NCI-H1105 (cell line): ENCODE measurements around the gene ADGRL1.
A peak's percentile ranks its signal among the peaks of the same experiment; 100 is the strongest.
"Not testable (repeated sequence)": the region's sequence is repeated elsewhere in the genome, so short reads cannot be mapped to it uniquely, and the experiment has no call there.

ENCODE experiments used
- DNase-seq: peaks from one replicate; lab custom pipeline; 2025; lab: John Stamatoyannopoulos, UW

The ADGRL1 gene

DNA sequence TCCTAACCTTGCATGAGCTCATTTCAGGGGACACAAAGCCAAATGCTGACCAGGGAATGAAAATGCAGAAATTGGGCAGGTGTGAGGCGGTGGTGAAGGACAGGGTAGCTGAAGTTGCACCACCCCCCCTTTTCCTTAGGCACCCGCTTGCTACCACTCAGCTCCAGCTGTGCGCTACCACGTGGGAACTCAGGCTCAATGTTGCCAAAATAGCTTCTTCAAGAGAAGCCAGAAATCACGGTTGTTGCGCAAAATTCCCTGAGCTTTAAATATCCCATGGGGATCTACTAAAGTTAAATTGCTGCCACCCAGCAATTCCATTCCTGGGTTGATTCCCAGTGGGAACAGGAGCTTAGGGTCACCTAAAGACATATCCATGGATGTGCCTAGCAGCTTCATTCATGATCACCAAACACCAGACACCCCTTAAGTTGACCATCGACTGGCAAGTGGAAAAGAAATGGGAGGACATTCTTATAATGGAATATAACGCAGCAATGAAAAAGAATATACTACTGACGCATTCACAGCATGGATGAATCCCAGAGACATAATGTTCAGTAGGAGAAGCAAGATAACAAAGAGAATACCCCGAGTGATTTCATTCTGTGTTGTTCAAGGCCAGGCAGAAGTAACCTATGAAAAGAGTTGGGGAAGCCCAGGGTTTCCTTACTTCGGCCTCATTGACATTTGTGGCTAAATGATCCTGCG lies 12.8 kb upstream of the ADGRL1 start:
- no peak for DNase-seq

DNA sequence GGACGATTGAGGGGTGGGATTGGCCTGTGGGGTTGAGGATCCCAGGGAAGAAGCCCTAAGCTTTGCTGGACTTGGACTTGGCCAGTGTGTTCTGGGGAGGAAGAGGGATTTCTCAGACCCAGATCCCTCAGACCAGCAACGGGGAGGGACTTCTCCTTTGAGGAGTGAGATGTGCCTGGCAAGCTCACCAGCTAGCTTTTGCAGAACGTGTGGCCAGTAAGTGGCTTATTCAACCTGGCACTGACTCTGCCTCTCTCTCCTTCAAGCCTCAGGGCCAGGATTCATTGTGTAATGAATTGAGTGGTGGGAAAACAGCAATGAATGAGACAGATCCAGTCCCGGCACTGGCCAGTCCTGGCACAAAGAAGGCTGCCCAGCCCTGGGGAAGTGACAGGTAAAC lies 11.9 kb upstream of the ADGRL1 start:
- not testable (repeated sequence) for DNase-seq

DNA sequence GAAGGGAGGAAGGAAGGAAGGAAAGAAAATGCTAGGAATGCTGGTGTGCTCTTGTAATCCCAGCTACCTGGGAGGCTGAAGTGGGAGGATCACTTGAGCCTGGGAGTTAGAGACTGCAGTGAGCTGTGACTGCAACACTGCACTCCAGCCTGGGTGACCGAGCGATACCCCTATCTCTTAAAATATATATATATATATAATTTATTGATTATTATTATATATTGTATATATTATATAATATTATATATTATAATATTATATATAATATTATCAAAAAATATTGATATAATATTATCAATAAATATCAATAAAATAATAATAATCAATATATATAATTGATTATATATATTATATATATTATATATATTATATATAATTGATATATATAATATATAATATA lies 8.6 kb upstream of the ADGRL1 start:
- DNase-seq, result no peak

DNA sequence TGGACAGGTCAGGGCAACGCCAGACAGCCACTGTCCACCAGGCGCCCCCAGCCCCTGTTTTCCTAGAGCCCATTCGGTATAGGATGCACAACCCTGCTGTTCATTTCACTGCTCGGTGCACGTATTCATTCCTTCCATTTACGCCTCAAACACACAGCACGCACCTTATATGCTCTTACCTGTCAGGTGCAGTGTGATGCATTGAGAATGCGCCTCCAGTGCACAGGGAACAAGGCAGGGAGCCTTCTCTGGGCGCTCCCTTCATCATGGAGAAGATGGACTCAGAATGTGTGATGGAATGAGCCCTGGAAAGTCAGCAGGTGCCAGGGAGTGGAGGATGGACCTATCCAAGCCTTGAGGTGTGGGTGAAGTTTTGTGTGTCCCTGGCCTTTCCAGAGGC lies 4.2 kb upstream of the ADGRL1 start:
- not testable (repeated sequence) for DNase-seq

DNA sequence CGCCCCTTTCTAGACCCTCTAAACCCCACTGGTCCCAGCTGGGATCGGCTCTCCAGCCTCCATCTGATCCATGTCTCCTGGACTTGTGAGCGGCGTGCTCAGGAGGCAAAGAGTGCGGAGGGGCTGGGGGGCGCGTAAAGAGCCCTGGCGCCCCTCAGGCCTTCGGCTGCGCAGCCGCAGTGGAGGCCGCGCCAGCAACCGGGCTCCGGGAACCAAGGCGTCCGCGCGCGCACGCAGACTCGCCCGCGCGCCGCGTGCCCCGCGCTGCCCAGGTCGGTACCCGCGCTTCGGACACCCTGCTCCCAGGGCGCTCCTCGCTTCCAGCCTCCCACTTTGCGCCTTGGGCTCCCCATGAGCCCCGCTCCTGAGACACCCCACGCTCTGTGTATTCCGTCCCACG lies 3.4 kb upstream of the ADGRL1 start:
- DNase-seq, result peak; percentile 37

DNA sequence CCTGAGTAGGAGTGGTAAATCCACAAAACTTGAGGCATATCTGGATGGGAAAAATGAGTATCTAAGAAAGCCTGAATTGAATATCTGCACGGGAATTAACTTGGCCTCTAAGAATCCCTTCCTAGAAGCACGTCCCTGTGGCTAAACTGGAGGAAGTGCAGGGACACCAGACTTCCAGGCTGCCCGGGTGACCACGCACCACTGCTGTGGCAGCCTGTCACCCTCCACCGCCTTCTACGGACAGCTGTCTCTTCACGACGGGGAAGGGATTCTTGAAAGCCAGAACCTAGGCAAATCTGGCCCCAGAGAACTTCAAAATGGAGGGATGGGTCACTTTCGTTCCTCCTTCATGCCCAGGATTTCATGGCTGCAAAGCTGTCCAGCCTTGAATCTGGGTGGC lies 2.5 kb upstream of the ADGRL1 start:
- DNase-seq, result not testable (repeated sequence)

DNA sequence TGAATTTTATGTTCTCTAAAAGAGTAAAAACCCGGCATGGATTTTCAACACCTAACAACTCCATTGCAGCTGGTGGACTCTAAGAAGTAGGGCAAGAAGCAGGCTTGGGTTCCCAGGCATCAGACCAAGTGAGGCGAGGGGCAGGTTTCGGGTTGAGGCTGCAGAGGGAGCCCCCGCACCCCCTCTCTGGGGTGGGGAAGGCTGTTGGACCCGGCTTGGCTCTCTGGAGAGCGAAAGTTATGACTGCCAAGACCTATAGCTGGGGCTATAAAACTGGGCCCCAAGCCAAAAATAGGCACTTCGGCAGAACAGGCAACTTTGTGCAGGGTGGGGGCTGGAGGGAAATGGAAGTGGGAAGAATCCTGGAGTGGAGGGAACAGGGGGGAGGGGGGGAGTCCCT lies 1.8 kb upstream of the ADGRL1 start:
- DNase-seq, result peak; percentile 49

DNA sequence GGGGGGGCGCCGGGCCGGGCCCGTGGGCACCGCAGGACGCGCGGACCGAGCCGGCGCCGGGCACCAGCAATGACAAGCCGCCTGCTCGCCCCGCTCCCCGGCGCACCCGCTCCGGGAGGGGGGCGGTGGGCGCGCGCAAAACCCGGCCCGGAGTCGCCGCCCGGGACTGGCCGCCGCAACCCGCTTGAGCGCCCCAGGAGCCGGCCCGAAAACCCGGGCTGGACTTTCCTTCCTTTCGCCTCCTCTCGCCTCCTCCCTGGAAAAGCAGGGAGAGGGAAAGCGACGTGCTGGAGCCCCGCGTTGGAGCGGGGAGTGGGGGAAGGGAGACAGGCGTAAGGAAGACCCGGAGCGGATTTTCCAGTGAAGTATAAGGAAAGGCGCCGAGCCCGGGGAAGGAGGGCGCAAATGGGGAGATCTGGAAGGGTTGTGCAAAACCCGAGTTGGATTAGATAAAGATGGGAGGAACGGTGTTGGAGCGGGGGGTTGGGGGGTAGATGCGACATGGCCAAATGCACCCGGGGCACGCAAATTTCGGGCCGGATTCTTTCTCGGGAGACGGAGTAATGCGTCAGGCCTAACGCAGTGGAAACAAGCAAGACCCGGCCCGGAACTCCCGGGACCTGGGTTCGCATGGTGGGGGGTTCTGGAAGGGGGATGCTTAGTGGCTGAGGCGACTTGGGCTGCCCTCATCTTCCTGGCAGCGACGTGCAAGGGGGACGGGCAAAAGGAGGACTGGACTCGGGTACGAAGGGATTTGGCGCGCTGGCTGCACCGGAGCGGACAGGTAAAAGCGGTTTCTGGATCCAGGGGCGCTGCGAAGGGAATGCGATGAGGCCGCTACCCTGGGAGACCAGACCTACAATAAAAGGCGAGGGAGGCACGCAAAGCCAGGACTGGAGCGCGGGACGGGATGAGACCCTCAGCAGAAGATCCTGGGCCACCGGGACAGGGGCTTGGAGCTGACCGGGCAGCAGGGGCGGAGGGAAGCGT lies 1.1 kb upstream of the ADGRL1 start:
- peak; percentile 98 for DNase-seq

DNA sequence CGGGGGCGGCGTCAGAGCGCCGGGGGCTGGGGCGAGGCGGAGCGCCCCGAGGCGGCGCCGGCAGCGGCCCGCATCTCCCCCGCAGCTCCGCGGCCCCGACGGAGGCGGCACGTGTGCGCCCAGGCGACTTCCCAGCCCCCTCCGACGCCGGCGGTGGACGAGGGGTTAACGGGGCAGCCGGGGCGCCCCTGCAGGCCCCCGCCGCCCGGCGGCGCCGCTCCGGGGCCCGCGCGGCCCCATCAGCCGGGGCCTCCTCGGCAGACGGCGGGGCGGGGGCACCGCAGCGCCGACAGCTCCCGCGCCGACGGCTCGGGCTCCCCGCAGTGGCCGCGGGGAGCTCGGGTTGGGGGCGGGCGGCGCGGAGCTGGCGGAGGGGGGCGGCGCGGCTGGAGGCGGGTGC lies 339 bp upstream of the ADGRL1 start:
- not testable (repeated sequence) for DNase-seq

DNA sequence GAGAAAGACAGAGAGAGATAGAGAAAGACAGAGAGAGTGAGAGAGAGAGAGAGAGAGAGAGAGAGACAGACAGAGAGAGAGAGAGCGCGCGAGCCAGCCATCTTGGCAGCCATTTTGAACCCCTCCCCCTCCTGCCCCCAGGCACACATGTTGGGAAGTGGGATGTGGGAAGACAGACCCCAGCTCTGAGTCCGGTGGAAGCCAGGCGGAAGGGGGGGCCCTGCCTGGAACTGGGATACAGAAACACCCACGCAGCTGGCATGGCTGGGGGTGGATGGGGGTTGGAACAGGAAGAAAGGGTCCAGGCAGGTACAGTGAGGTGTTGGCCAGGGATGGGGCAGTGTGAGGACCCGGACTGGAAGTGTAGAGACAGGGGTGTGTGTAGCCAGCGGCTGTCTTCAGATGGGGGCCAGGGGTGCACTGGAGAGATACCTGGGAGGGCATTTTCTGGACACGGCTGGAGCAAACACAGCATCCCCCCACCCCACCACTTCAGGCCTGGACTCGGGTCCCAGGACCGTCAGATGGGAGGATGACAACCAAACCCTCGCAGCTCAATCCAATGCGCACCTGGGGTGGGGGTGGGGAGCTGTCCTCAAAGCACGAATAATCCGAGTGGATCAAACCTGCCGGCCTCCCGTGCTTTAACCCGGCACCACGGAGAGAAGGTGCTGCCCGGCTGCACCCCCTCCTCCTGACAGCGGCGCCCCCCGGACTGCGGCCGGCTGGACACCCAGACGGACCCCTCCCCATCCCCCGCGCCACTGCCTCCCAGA lies 1.1 kb downstream of the ADGRL1 start:
- DNase-seq, result peak; percentile 16

DNA sequence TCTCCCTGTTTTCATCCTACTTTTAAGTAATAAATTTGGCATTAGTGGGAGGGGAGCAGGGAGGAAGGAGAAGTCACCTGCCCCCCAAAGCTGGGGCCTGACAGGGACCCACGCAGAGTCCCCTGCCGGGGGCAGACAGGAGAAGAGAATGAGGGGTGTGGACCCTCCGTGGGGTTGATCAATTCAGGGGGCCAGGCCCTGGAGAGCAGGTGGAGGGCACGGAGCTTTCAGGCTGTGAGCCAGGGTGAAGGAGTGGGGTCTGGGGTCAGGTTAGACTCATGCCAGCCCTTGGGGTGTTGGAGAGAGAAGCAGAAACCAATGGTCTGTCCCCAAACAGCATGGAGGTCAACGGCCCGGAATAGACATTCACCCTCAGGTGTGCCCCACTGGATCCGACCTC lies 1.8 kb downstream of the ADGRL1 start:
- not testable (repeated sequence) for DNase-seq

DNA sequence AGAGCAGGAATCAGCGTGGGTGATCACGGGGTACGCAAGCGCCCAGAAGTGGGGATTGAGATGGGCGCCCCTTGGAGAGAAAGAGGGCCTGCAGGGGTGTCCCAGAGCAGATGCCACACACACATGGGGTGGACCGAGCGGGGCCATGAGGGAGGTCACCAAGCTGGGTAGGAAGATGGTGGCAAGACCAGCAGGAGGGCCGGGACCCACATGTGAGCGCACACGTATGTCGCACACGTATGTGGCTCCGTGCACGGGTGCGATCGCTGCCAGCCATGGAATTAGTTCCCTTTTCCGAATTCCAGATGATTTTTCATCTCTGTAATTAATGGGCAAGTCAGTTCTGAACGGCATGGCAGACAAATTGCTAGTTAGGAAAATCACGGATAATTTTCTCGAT lies 2.2 kb downstream of the ADGRL1 start:
- not testable (repeated sequence) for DNase-seq

DNA sequence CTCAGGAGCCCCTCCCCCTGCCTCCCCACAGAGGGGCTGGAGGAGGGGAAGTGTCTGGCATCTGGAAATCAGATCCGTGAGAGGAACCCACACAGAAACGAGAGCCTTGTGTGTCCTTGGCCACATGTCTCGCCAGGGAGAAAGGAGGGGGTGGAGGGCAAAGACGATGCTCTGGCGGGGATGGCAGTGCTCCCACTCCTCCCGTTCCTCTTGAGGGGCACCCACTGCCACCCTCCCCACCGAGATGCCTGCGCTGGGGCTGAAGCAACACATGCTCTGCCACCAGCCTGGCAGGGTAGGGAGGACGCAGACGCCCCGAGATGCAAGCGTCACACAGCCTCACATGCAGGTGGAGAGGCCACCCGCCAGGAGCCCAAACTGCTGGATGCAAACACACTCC lies 2.8 kb downstream of the ADGRL1 start:
- DNase-seq, result no peak

DNA sequence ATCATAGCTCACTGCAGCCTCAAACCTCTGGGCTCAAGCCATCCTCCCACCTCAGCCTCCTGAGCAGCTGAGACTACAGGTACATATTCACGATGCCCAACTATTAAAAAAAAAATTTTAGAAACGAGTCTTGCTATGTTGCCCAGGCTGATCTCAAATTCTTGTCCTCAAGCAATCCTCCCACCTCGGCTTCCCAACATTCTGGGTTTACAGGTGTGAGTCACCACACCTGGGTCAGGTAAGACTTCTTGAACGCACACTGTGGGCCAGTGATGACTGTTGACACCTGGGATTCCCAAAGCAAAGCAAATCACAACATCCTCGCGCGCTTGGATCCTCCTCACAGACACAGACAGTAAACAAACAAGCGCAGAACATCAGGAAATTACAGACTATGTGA lies 4.5 kb downstream of the ADGRL1 start:
- DNase-seq, result not testable (repeated sequence)

DNA sequence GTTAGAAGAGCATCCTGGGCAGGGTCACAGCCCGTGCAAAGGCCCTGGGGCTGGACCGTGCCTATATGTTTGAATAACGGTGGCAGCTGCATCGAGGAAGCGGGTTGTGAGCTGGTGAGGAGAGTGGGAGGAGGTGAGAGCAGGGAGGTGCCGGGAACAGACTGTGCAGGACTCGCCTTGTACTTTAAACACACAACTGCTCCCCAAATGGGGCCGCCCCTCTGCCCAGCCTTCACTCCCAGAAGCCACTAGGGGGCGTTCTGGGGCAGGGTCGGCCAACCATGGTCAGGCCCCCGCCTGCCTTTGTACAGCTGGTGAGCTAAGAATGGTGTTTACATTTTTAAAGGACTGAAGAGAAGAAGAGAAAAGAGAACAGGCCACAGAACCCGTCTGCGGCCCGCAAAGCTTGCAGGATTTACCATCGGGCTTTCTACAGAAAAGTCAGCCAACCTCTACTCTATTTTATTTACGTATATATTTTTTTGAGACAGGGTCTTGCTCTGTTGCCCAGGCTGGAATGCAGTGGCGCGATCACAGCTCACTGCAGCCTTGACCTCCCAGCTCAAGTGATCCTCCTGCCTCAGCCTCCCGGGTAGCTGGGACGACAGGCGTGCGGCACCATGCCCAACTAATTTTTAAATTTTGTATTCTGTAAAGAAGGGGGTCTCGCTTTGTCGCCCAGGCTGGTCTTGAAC lies 5.7 kb downstream of the ADGRL1 start:
- not testable (repeated sequence) for DNase-seq

DNA sequence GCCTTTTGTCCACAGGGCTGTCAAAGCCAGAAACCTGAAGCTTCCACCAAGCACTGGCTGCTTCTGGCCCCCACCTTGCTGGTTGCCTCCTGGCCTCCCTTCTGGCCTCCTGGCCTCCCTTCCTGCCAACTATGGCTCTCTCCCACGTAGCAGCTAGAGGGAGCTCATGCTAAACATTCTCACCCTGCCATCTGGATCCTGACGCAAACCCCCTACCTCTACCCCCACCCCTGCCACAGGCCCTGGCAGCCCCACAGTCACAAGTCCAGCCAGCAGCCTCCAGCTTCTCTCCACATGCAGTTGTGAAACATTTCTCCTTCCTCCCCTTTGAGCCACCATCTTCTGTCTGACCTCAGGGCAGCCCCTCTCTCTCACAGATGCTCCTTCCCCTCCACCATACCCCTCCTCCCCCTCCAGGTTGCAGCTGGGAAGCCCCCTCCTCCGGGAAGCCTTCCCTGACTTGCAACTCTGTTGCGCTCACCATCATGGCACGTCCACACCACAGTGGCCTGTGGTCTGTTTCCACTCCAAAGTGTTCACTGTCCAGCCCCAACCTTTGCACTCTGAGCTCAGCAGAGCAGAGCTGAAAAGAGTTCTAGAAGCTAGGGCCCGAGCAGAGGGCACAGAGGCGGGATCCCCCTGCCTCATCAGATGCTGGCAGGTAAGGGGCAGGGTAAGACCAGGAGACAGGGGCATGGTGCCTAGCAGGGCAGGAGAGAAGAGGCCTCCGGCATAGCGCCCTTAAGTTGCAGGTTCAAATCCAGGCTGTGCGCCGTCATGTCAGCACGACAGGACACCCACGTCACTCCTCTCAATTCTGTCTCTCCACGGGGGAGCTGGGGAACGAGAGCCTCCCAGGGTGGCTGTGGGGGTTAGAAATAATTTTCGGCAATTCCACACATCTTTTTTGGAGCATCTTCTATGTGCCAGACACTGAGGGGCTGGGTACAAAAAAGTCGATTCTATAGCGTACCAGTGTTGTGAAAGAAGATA lies 7.3 kb downstream of the ADGRL1 start:
- DNase-seq, result no peak

DNA sequence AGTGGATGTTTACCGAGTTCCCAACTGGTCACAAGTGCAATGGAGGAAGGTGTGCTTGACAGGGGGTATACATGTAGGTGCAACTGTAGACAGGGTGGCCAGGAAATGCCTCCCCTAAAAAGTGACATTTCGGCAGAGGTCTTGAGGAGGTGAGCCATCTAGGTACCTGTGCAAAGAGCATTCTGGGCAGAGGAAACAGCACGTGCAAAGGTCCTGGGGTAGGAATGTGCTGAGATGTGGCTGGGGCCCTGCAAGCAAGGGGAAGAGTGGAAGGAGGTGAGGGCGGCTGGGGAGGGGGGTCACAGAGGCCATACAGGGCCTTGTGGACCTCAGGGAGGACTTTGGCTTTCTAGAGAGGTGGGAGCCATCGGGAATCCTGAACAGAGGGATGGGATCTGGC lies 8.1 kb downstream of the ADGRL1 start:
- no peak for DNase-seq

DNA sequence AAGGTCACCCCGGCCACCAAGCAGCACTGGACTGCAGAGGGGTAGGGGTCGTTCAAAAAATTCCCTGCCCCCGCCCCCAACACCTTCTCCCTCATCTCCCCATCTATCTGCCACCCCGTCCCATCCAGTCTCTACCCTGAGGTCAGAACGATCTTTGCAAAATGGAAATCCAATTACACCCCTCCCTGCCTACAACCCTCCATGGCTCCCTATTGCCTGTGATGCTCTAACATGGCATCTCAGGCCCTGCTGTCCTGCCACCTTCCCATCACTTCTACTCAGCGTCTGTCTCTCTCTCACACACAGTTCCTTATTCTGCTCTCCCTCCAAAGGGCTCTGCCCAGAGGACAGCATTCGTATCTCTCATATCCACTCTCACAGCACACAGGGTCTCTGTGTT lies 8.7 kb downstream of the ADGRL1 start:
- DNase-seq, result not testable (repeated sequence)

DNA sequence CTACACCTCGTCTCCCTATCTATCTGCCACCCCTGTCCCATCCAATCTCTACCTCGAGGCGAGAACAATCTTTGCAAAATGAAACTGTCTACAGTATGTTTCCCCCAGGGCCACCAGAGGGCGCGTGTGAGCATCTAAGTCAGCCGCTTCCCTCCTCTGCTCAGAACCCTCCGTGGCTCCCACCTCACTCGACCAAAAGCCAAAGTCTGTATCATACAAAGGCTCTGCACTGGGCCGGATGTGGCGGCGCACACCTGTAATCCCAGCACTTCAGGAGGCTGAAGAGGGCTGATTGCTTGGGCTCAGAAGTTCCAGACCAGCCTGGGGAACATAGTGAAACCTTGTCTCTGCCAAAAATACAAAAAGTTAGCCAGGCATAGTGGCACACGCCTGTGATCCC lies 9.9 kb downstream of the ADGRL1 start:
- peak; percentile 24 for DNase-seq

DNA sequence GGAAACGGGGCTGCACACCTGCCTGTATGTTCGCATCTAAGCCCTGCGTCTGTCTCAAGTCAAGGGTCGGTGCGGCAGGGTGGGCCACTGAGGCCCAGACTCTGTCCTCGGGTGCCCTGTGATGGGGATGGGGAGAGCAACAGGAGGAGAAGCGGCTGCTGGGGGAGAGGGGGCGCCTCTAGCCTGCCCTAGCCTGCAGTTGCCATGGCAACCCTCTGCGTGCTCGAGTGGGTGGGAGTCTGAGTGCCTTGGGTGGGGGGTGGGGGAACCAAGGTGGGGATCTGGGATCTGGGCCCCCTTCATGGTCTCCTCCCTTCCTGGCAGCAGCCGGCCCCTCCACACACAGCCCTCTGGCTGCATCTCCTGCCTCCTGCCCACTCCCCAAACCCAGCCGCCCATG lies 10.8 kb downstream of the ADGRL1 start:
- not testable (repeated sequence) for DNase-seq
